Activated T-cell treated with anti-CD3 and anti-CD28 coated beads, Interleukin-2, amount 50 U/mL, for 72 hours (primary cell): Measurements from ENCODE around the gene DNMT3B. TPM values are rescaled to one million over a fixed set of nuclear protein-coding genes. Genes with fewer than 3 reads are reported as not detected.
A peak's percentile ranks its signal among the peaks of the same experiment; 100 is the strongest.

ENCODE experiments used
- ATAC-seq, 2 donors: fragments of 150-1000 bp; cut with Tn5 transposase; replicated peaks in 1 of 2; 2 replicates each; pipeline ENCODE4 v1.10.0; 2021; ENCODE audit warnings: moderate library complexity in 2 of 2, mild to moderate bottlenecking in 1 of 2
- DNase-seq, 2 donors: peaks; one replicate each; pipeline ENCODE4 v3.0.0; 2021 to 2022; ENCODE audit warnings: mixed read lengths in 1 of 2
- H3K27ac Mint-ChIP-seq: one replicate; pipeline ENCODE4 v1.8.0; 2022; ENCODE audit warnings: mild to moderate bottlenecking, moderate library complexity, mixed read lengths
- H3K27me3 Mint-ChIP-seq: one replicate; pipeline ENCODE4 v1.8.0; 2022; ENCODE audit warnings: low read depth, mixed read lengths
- H3K36me3 Mint-ChIP-seq, 2 donors: one replicate each; pipeline ENCODE4 v1.8.0; 2022; ENCODE audit warnings: mixed read lengths in 2 of 2, mild to moderate bottlenecking in 1 of 2; ENCODE audit not compliant: insufficient read depth in 2 of 2
- H3K4me1 Mint-ChIP-seq: one replicate; pipeline ENCODE4 v1.8.0; 2022; ENCODE audit warnings: low read depth, mixed read lengths
- H3K4me3 Mint-ChIP-seq, 2 donors: one replicate each; pipeline ENCODE4 v1.8.0; 2022; ENCODE audit warnings: mild to moderate bottlenecking in 2 of 2, mixed read lengths in 2 of 2, moderate library complexity in 2 of 2
- H3K9me3 Mint-ChIP-seq, 2 donors: one replicate each; pipeline ENCODE4 v1.8.0; 2022; ENCODE audit warnings: mixed read lengths in 2 of 2
- total RNA-seq, 2 donors: library from RNA; stranded (reverse); gene quantifications; one replicate each; pipeline ENCODE4 v1.2.3, GENCODE V29; 2022

DNMT3B gene
- total RNA-seq, 2 donors from 2014 or later: 2.6 to 3.2 TPM

GRCh38 chr20:32829311-32830005 lies 67.3 kb downstream of the DNMT3B start:
- Mint-ChIP-seq H3K9me3 (no peaks in the 10 kb centered on the region), H3K27me3 (no peaks in the 10 kb centered on the region), H3K4me3 (no peak overlapping the region), H3K36me3 (peaks cover 5 to 40% of the 10 kb centered on the region in 2 donors), H3K27ac (no peak overlapping the region), H3K4me1 (peaks cover 67% of the 10 kb centered on the region)
- DNase-seq (no peak), ATAC-seq (no peak)

GRCh38 chr20:32830437-32830836 lies 68.3 kb downstream of the DNMT3B start:
- H3K36me3 Mint-ChIP-seq: peaks cover 5 to 42% of the 10 kb centered on the region in 2 donors
- peaks cover 67% of the 10 kb centered on the region for H3K4me1 Mint-ChIP-seq
- no peak for DNase-seq
- no peak overlapping the region for H3K27ac Mint-ChIP-seq
- H3K4me3 Mint-ChIP-seq: no peak overlapping the region
- H3K27me3 Mint-ChIP-seq: no peaks in the 10 kb centered on the region
- H3K9me3 Mint-ChIP-seq: no peaks in the 10 kb centered on the region
- no peak for ATAC-seq

- Mint-ChIP-seq H3K4me1 (peaks cover 69% of the 10 kb centered on the region), H3K36me3 (peaks cover 4 to 36% of the 10 kb centered on the region in 2 donors), H3K4me3 (peak overlapping the region; percentile 35 to 77), H3K9me3 (no peaks in the 10 kb centered on the region), H3K27me3 (no peaks in the 10 kb centered on the region), H3K27ac (peak overlapping the region; percentile 92)
- ATAC-seq (no peak), DNase-seq (no peak)
Measured at GRCh38 chr20:32831982-32832381, 69.8 kb downstream of the DNMT3B start.

GRCh38 chr20:32832664-32833063 lies 70.5 kb downstream of the DNMT3B start:
- H3K4me3 Mint-ChIP-seq: peak overlapping the region; percentile 50 to 77
- H3K27ac Mint-ChIP-seq: peak overlapping the region; percentile 92
- H3K9me3 Mint-ChIP-seq: no peaks in the 10 kb centered on the region
- H3K27me3 Mint-ChIP-seq: no peaks in the 10 kb centered on the region
- ATAC-seq (peak; percentile 29 to 32), DNase-seq (peak in 1 of 2 donors; percentile 22)
- H3K36me3 Mint-ChIP-seq: peaks cover 4 to 33% of the 10 kb centered on the region in 2 donors
- peaks cover 70% of the 10 kb centered on the region for H3K4me1 Mint-ChIP-seq

- DNase-seq (no peak), ATAC-seq (no peak)
- H3K4me3 Mint-ChIP-seq: no peak overlapping the region
- H3K4me1 Mint-ChIP-seq: peaks cover 73% of the 10 kb centered on the region
- H3K27me3 Mint-ChIP-seq: no peaks in the 10 kb centered on the region
- no peak overlapping the region for H3K27ac Mint-ChIP-seq
- H3K9me3 Mint-ChIP-seq: no peaks in the 10 kb centered on the region
- peaks cover 14 to 38% of the 10 kb centered on the region in 2 donors for H3K36me3 Mint-ChIP-seq
Measured at GRCh38 chr20:32834972-32835371, 72.8 kb downstream of the DNMT3B start.

GRCh38 chr20:32837157-32837556 lies 75.0 kb downstream of the DNMT3B start:
- H3K36me3 Mint-ChIP-seq: peaks cover 19 to 36% of the 10 kb centered on the region in 2 donors
- H3K27me3 Mint-ChIP-seq: no peaks in the 10 kb centered on the region
- DNase-seq (no peak), ATAC-seq (no peak)
- peaks cover 64% of the 10 kb centered on the region for H3K4me1 Mint-ChIP-seq
- no peaks in the 10 kb centered on the region for H3K9me3 Mint-ChIP-seq
- no peak overlapping the region for H3K4me3 Mint-ChIP-seq
- no peak overlapping the region for H3K27ac Mint-ChIP-seq

- DNase-seq (peak; percentile 46 to 66), ATAC-seq (peak; percentile 95 to 96)
- Mint-ChIP-seq H3K4me1 (peaks cover 46% of the 10 kb centered on the region), H3K36me3 (peaks cover 19 to 40% of the 10 kb centered on the region in 2 donors), H3K9me3 (no peaks in the 10 kb centered on the region), H3K27me3 (no peaks in the 10 kb centered on the region), H3K4me3 (peak overlapping the region; percentile 59 to 79), H3K27ac (peak overlapping the region; percentile 91)
Measured at GRCh38 chr20:32839227-32839981, 77.2 kb downstream of the DNMT3B start.

GRCh38 chr20:32839982-32840285 lies 77.7 kb downstream of the DNMT3B start:
- peak overlapping the region; percentile 91 for H3K27ac Mint-ChIP-seq
- peak overlapping the region in 1 of 2 donors; percentile 79 for H3K4me3 Mint-ChIP-seq

GRCh38 chr20:32841174-32841573 lies 79.0 kb downstream of the DNMT3B start:
- no peaks in the 10 kb centered on the region for H3K27me3 Mint-ChIP-seq
- H3K4me3 Mint-ChIP-seq: no peak overlapping the region
- ATAC-seq: no peak
- H3K9me3 Mint-ChIP-seq: no peaks in the 10 kb centered on the region
- no peak for DNase-seq
- H3K36me3 Mint-ChIP-seq: peaks cover 22 to 42% of the 10 kb centered on the region in 2 donors
- H3K4me1 Mint-ChIP-seq: peaks cover 46% of the 10 kb centered on the region
- no peak overlapping the region for H3K27ac Mint-ChIP-seq

More at GRCh38 chr20:32839982-32840285, 77.7 kb downstream of the DNMT3B start:
- peaks cover 23 to 41% of the 10 kb centered on the region in 2 donors for H3K36me3 Mint-ChIP-seq
- H3K9me3 Mint-ChIP-seq: no peaks in the 10 kb centered on the region
- H3K27me3 Mint-ChIP-seq: no peaks in the 10 kb centered on the region
- H3K4me1 Mint-ChIP-seq: peaks cover 50% of the 10 kb centered on the region
- DNase-seq (no peak), ATAC-seq (peak in 1 of 2 donors; percentile 15)

- Mint-ChIP-seq H3K36me3 (peaks cover 21 to 40% of the 10 kb centered on the region in 2 donors), H3K4me1 (peaks cover 43% of the 10 kb centered on the region), H3K4me3 (peak overlapping the region in 1 of 2 donors; percentile 19), H3K27me3 (no peaks in the 10 kb centered on the region), H3K27ac (peak overlapping the region; percentile 36), H3K9me3 (no peaks in the 10 kb centered on the region)
- ATAC-seq: no peak
- DNase-seq: no peak
Measured at GRCh38 chr20:32841632-32842031, 79.4 kb downstream of the DNMT3B start.

- peak overlapping the region; percentile 22 for H3K27ac Mint-ChIP-seq
- H3K4me1 Mint-ChIP-seq: peaks cover 35% of the 10 kb centered on the region
Measured at GRCh38 chr20:32842688-32843524, 80.7 kb downstream of the DNMT3B start.

GRCh38 chr20:32845786-32846185 lies 83.6 kb downstream of the DNMT3B start:
- Mint-ChIP-seq H3K27ac (no peak overlapping the region), H3K4me1 (peaks cover 13% of the 10 kb centered on the region), H3K27me3 (no peaks in the 10 kb centered on the region), H3K4me3 (no peak overlapping the region), H3K36me3 (peaks cover 12 to 45% of the 10 kb centered on the region in 2 donors), H3K9me3 (no peaks in the 10 kb centered on the region)
- ATAC-seq (no peak), DNase-seq (no peak)

More at GRCh38 chr20:32842688-32843524, 80.7 kb downstream of the DNMT3B start:
- Mint-ChIP-seq H3K36me3 (peaks cover 23 to 49% of the 10 kb centered on the region in 2 donors), H3K27me3 (no peaks in the 10 kb centered on the region), H3K9me3 (no peaks in the 10 kb centered on the region), H3K4me3 (no peak overlapping the region)
- ATAC-seq (no peak), DNase-seq (no peak)

GRCh38 chr20:32846852-32847251 lies 84.7 kb downstream of the DNMT3B start:
- no peaks in the 10 kb centered on the region for H3K27me3 Mint-ChIP-seq
- H3K27ac Mint-ChIP-seq: no peak overlapping the region
- no peak overlapping the region for H3K4me3 Mint-ChIP-seq
- H3K9me3 Mint-ChIP-seq: no peaks in the 10 kb centered on the region
- peaks cover 4% of the 10 kb centered on the region for H3K4me1 Mint-ChIP-seq
- peaks cover 6 to 42% of the 10 kb centered on the region in 2 donors for H3K36me3 Mint-ChIP-seq
- no peak for DNase-seq
- ATAC-seq: no peak
